Measurements from ENCODE around the gene PLCG1. TPM values are rescaled to one million over a fixed set of nuclear protein-coding genes. Genes with fewer than 3 reads are reported as not detected.
A peak's percentile ranks its signal among the peaks of the same experiment; 100 is the strongest.

PLCG1 gene
- total RNA-seq, 1 donor from 2014 or later = 94.0 TPM

DNA sequence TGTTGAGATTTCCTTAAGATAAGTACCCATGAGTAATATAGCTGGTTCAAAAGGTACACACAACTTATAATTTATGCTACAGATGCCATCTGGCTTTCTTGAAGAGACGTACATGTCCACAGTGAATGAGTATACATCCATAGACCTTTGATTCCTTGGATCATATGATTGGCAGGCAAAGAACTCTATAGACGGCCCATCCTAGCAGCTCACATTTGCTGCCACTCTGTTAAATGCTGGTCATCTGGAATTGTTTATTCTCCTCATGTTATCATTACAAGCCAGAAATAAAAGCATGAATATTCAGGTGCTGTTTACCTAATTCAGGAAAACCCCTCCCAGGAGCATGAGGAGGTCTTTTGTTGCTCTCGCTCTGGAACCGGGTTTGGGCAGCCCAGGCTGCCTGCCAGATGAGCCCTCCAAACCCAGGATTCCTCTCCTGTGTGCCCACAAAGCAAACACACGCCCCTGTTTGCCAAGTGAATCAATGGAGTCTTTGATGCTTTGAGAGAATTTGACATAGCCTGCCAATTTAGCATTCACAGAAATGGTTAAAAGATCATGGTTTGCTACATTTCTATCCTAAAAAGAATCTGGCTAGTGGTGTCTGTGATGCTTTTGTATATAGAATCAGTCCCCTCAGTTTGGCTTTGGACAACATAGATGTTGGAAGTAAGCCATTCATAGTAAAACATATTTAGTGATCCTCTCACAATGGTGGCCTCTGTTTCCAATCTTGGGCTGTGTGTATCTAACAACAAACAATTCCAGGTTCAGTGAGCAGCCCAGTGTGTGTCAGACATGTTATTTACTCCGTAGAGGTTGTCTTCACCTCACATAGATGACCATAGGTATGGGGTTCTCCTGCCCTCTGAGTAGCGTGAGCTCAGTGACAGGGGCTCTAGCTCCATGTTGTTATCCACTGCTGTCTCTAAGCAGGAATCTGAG, 17.5 kb upstream of the PLCG1 start:
- H3K36me3 ChIP-seq = peaks cover 100% of the 10 kb centered on the region
- H3K27ac ChIP-seq = no peak overlapping the region
- no peaks in the 10 kb centered on the region for H3K4me1 ChIP-seq
- H3K4me3 ChIP-seq = no peak overlapping the region
- TF ChIP-seq, protein P1, sequence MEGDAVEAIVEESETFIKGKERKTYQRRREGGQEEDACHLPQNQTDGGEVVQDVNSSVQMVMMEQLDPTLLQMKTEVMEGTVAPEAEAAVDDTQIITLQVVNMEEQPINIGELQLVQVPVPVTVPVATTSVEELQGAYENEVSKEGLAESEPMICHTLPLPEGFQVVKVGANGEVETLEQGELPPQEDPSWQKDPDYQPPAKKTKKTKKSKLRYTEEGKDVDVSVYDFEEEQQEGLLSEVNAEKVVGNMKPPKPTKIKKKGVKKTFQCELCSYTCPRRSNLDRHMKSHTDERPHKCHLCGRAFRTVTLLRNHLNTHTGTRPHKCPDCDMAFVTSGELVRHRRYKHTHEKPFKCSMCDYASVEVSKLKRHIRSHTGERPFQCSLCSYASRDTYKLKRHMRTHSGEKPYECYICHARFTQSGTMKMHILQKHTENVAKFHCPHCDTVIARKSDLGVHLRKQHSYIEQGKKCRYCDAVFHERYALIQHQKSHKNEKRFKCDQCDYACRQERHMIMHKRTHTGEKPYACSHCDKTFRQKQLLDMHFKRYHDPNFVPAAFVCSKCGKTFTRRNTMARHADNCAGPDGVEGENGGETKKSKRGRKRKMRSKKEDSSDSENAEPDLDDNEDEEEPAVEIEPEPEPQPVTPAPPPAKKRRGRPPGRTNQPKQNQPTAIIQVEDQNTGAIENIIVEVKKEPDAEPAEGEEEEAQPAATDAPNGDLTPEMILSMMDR (IDR thresholded peaks at IDR 0.05) = no peak
- intact Hi-C loops (cut with DNase I) = no loop called here
- DNase-seq (no peak), ATAC-seq (no peak)
- no peaks in the 10 kb centered on the region for H3K27me3 ChIP-seq (ENCODE audit: low read depth)
- no peaks in the 10 kb centered on the region for H3K9me3 ChIP-seq

DNA sequence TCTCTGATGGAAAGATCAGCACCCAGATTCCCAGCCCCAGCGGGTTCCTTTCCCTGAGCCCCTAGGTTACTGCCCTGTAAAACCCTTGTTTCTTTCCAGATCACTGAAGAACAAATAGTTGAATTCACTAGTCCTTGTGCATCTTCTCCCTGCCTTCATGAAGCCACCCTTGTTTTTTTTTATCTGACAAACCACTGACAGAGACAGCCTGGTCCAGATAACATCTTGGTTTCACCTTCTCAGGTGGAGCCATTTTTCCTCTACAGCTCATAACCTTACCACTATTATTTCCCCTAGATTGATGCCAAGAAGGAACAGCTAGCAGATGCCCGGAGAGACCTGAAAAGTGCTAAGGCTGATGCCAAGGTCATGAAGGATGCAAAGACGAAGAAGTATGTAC, 15.9 kb upstream of the PLCG1 start:
- no peaks in the 10 kb centered on the region for H3K4me1 ChIP-seq
- DNase-seq = no peak
- H3K27ac ChIP-seq = no peak overlapping the region
- no peak overlapping the region for H3K4me3 ChIP-seq
- peaks cover 100% of the 10 kb centered on the region for H3K36me3 ChIP-seq
- H3K9me3 ChIP-seq = no peaks in the 10 kb centered on the region
- intact Hi-C loops (cut with DNase I) = no loop called here
- TF ChIP-seq, protein P1 (IDR thresholded peaks at IDR 0.05) = no peak
- H3K27me3 ChIP-seq (ENCODE audit: low read depth) = no peaks in the 10 kb centered on the region
- ATAC-seq = no peak

DNA sequence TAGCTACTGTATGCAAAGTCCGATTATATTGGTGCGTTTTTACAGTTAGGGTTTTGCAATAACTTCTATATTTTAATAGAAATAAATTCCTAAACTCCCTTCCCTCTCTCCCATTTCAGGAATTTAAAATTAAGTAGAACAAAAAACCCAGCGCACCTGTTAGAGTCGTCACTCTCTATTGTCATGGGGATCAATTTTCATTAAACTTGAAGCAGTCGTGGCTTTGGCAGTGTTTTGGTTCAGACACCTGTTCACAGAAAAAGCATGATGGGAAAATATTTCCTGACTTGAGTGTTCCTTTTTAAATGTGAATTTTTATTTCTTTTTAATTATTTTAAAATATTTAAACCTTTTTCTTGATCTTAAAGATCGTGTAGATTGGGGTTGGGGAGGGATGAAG, 13.7 kb upstream of the PLCG1 start:
- intact Hi-C loops (cut with DNase I) = no loop called here
- DNase-seq = no peak
- ATAC-seq = no peak
- Histone ChIP-seq H3K36me3 (peaks cover 82% of the 10 kb centered on the region), H3K9me3 (no peaks in the 10 kb centered on the region), H3K27me3 (ENCODE audit: low read depth) (no peaks in the 10 kb centered on the region), H3K27ac (no peak overlapping the region), H3K4me1 (no peaks in the 10 kb centered on the region), H3K4me3 (no peak overlapping the region)
- TF ChIP-seq, protein P1 (IDR thresholded peaks at IDR 0.05) = no peak

DNA sequence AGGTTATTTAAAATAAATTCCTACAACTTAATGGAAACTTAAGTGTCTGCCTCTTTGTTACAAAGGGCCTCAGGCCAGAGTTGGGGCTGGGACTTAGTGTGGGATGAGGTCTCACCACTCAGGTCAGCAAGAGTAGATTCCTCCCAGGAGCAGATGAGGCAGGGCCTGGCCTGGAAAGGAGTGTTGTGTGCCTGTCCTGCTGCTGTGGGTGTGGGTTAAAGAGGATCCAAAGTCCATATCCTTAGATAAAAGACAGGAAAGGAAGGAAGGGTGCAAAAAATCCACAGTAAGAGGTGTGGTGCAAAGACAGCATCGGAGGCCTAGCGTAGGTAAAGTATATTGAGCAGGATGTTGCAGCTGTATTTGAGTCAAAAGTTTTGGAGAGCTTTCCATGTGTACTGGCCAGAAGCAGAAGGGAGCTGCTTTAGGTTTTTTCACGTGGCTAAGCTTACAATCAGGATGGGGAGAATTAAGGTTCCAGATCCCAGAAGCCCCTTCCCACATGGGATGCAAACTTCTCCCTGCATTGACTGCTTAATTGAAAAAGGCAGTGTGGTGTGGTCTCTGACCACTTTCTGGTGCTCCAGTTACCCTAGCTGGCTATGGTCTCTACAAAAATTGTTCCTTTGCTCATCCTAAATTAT, 12.8 kb upstream of the PLCG1 start:
- ATAC-seq (no peak), DNase-seq (no peak)
- no peaks in the 10 kb centered on the region for H3K27me3 ChIP-seq (ENCODE audit: low read depth)
- TF ChIP-seq, protein P1 (IDR thresholded peaks at IDR 0.05) = no peak
- H3K36me3 ChIP-seq = peaks cover 72% of the 10 kb centered on the region
- no peaks in the 10 kb centered on the region for H3K9me3 ChIP-seq
- no peak overlapping the region for H3K27ac ChIP-seq
- no peak overlapping the region for H3K4me3 ChIP-seq
- H3K4me1 ChIP-seq = no peaks in the 10 kb centered on the region
- intact Hi-C loops (cut with DNase I) = no loop called here

DNA sequence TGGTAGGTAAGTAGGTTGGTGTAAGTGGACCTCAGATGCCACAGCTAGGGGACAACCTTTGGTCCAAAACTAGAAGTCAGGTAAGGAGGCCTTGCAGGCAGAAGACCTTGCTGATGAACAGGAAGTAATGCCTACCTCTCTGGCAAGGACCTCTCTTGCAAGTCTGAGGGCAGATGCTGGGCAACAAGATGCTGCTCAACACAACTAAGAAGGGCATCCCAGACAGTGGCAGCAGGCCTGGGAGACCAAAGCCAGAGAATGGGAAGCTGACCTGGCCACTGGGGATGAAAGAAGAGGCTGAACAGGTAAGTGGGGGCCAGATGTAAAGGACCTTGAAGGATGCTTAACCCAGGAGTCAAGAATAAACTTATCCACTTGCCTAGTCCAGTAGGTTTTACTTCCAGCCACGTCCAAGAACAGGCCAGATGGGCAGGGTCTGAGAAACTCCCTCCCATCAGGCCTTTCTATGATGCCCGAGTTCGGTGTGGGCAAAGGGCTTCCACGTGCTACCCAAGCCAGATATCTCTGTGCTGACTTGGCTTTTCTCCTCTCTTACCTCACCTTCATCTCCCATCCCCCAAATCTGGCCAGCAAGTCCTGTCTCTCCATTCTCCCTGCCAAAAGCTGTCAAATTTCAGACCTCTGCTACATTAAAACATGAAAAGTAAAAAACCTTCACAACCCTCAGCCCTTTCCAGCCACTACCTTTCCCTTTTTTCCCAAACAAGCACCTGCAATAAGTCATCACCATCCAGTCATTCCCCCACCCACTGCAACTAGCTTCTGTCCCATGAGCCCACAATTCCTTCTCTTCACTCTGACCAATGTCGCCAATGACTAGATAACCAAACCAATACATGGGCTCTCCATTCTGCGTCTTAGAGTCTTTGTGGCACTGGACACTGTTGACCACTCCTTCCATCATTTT, 11.5 kb upstream of the PLCG1 start:
- H3K27me3 ChIP-seq (ENCODE audit: low read depth) = no peaks in the 10 kb centered on the region
- H3K4me3 ChIP-seq = no peak overlapping the region
- TF ChIP-seq, protein P1 (IDR thresholded peaks at IDR 0.05) = no peak
- H3K36me3 ChIP-seq = peaks cover 60% of the 10 kb centered on the region
- intact Hi-C loops (cut with DNase I) = no loop called here
- no peak overlapping the region for H3K27ac ChIP-seq
- DNase-seq (no peak), ATAC-seq (peak; percentile 13 to 21)
- no peaks in the 10 kb centered on the region for H3K4me1 ChIP-seq
- no peaks in the 10 kb centered on the region for H3K9me3 ChIP-seq

Data from lower lobe of right lung (tissue), 2 donors.